Measurements from ENCODE around the gene ADGRG6.

GRCh38 chr6:142421285-142422117 lies 119.7 kb downstream of the ADGRG6 start:
- TF ChIP-seq CTCF (IDR thresholded peaks at IDR 0.05) (no peak), POLR2AphosphoS5 (IDR thresholded peaks at IDR 0.05) (no peak), POLR2A (IDR thresholded peaks at IDR 0.05) (no peak)

All from breast epithelium (tissue), 3 donors.